Activated T-cell treated with anti-CD3 and anti-CD28 coated beads, Interleukin-2, amount 50 U/mL, for 24 hours (primary cell): ENCODE results near the gene COPS3.

Experiments used
- DNase-seq: peaks from one replicate; pipeline ENCODE4 v3.0.0-alpha.2; 2020
- H3K27ac Mint-ChIP-seq: 2 replicates; pipeline ENCODE4 v1.8.0; 2020; ENCODE audit warnings: mild to moderate bottlenecking, mixed read lengths
- H3K27me3 Mint-ChIP-seq: 2 replicates; pipeline ENCODE4 v1.8.0; 2020; ENCODE audit warnings: mixed read lengths
- H3K36me3 Mint-ChIP-seq: 2 replicates; pipeline ENCODE4 v1.8.0; 2020; ENCODE audit warnings: low read depth, mixed read lengths
- H3K4me1 Mint-ChIP-seq: 2 replicates; pipeline ENCODE4 v1.8.0; 2020; ENCODE audit warnings: low read depth, mixed read lengths
- H3K4me3 Mint-ChIP-seq: 2 replicates; pipeline ENCODE4 v1.8.0; 2020; ENCODE audit warnings: mild to moderate bottlenecking, moderate library complexity, mixed read lengths
- H3K9me3 Mint-ChIP-seq: 2 replicates; pipeline ENCODE4 v1.8.0; 2020; ENCODE audit warnings: mixed read lengths

The COPS3 gene

DNA sequence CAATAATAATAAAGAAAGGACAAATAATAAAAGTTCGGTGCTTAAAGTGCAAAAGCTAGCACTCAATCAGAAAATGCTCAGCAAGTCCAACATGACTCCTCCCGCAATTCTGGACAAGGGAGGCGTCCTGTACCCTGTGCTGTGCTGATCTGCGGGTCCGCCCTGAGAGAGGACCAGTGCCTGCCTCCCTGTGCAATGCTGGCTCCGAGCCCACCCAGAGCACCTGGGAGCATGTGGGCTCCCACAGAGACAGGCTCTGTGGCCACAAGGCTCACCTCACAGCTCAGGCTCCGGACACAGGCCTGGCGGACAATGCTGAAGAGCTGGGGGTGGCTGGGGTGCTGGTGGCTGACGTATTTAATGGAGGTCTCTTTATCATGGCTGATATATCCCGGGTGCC is 55.1 kb downstream of the COPS3 start:
- H3K4me1 Mint-ChIP-seq: no peaks in the 10 kb centered on the region
- DNase-seq: no peak
- H3K36me3 Mint-ChIP-seq: peaks cover 97% of the 10 kb centered on the region
- H3K4me3 Mint-ChIP-seq: no peak overlapping the region
- H3K9me3 Mint-ChIP-seq: no peaks in the 10 kb centered on the region
- H3K27me3 Mint-ChIP-seq: no peaks in the 10 kb centered on the region
- H3K27ac Mint-ChIP-seq: no peak overlapping the region

DNA sequence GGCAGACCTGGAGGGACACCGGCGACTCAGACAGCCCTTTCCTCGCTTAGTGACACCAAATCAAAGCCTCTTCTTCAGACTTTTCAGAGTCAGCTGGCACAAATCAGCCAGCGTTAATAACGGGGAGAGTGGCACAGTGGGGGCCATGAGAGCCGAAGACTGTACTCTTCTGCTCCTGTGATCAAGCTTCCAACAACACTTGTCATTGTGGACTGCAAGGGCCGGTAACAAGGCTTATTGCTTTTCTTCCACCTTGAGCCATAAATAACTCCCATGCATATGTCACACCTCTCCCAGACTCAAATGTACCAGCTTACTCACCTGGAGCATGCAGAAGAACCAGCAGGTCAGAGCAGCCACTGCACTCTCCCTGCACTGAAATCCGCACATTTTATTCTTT is 56.9 kb downstream of the COPS3 start:
- no peak overlapping the region for H3K27ac Mint-ChIP-seq
- H3K9me3 Mint-ChIP-seq: no peaks in the 10 kb centered on the region
- H3K36me3 Mint-ChIP-seq: peaks cover 93% of the 10 kb centered on the region
- H3K4me1 Mint-ChIP-seq: no peaks in the 10 kb centered on the region
- no peaks in the 10 kb centered on the region for H3K27me3 Mint-ChIP-seq
- no peak for DNase-seq
- H3K4me3 Mint-ChIP-seq: no peak overlapping the region

GRCh38 chr17:17223736-17224135 is 57.3 kb downstream of the COPS3 start:
- H3K4me3 Mint-ChIP-seq: no peak overlapping the region
- H3K36me3 Mint-ChIP-seq: peaks cover 93% of the 10 kb centered on the region
- no peaks in the 10 kb centered on the region for H3K9me3 Mint-ChIP-seq
- H3K27me3 Mint-ChIP-seq: no peaks in the 10 kb centered on the region
- no peak overlapping the region for H3K27ac Mint-ChIP-seq
- no peak for DNase-seq
- H3K4me1 Mint-ChIP-seq: no peaks in the 10 kb centered on the region

- Mint-ChIP-seq H3K9me3 (no peaks in the 10 kb centered on the region), H3K27ac (peak overlapping the region; percentile 26), H3K4me1 (no peaks in the 10 kb centered on the region), H3K36me3 (peaks cover 91% of the 10 kb centered on the region), H3K4me3 (no peak overlapping the region), H3K27me3 (no peaks in the 10 kb centered on the region)
- no peak for DNase-seq
Observed at GRCh38 chr17:17221329-17221728, 59.7 kb downstream of the COPS3 start.

DNA sequence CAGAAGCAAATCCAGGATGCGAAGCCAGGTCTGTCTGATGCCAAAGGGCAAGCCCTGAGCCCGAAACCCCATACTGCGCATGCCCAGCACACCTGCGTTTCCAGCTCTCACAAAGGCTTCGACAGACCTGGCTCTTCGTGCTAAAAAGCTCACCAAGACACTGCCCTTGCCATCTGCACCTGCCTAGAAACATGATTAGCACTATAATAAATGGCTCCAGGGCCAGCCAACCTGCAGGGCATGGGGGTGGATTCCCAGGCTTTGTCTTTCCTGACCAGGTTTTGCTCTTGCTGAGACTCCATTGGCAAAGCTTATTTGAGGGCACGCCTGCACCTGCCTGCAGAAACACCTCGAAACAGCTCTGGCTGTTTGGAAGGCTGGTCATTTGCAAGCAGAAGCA is 60.5 kb downstream of the COPS3 start:
- H3K27ac Mint-ChIP-seq: no peak overlapping the region

GRCh38 chr17:17217995-17218394 is 63.1 kb downstream of the COPS3 start:
- Mint-ChIP-seq H3K4me3 (no peak overlapping the region), H3K36me3 (peaks cover 86% of the 10 kb centered on the region), H3K27me3 (no peaks in the 10 kb centered on the region), H3K4me1 (no peaks in the 10 kb centered on the region), H3K9me3 (no peaks in the 10 kb centered on the region), H3K27ac (peak overlapping the region; percentile 28)
- no peak for DNase-seq

More for the DNA sequence above, 60.5 kb downstream of the COPS3 start:
- Mint-ChIP-seq H3K4me3 (no peak overlapping the region), H3K36me3 (peaks cover 92% of the 10 kb centered on the region), H3K9me3 (no peaks in the 10 kb centered on the region), H3K4me1 (no peaks in the 10 kb centered on the region), H3K27me3 (no peaks in the 10 kb centered on the region)
- DNase-seq: no peak

- DNase-seq: no peak
- Mint-ChIP-seq H3K27me3 (no peaks in the 10 kb centered on the region), H3K9me3 (no peaks in the 10 kb centered on the region), H3K27ac (peak overlapping the region; percentile 45), H3K36me3 (peaks cover 82% of the 10 kb centered on the region), H3K4me3 (no peak overlapping the region), H3K4me1 (no peaks in the 10 kb centered on the region)
Observed at GRCh38 chr17:17216776-17217175, 64.3 kb downstream of the COPS3 start.

GRCh38 chr17:17216236-17216635 is 64.8 kb downstream of the COPS3 start:
- no peaks in the 10 kb centered on the region for H3K9me3 Mint-ChIP-seq
- H3K36me3 Mint-ChIP-seq: peaks cover 77% of the 10 kb centered on the region
- no peak overlapping the region for H3K4me3 Mint-ChIP-seq
- no peak for DNase-seq
- H3K4me1 Mint-ChIP-seq: no peaks in the 10 kb centered on the region
- no peaks in the 10 kb centered on the region for H3K27me3 Mint-ChIP-seq
- H3K27ac Mint-ChIP-seq: no peak overlapping the region

DNA sequence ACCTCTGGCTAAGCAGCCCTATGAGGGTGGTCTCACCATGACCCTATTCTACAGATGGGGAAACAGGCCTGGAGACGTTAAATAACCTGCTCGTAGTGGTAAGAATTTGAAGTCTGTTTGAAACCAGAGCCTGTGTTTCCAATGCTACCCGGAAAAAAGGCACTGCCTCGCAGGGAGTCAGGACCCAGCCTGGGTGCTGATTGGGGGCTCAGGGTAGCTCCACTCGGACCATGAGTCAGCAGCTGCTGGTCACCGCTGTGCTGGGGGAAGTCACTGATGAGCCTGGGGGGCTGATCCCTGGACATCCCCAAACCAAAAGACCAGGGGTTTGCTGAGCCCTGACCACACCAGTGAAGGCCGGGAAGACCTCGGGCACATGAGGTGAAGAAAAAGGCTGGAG is 65.5 kb downstream of the COPS3 start:
- no peak for DNase-seq
- no peak overlapping the region for H3K4me3 Mint-ChIP-seq
- H3K36me3 Mint-ChIP-seq: peaks cover 70% of the 10 kb centered on the region
- H3K27me3 Mint-ChIP-seq: no peaks in the 10 kb centered on the region
- peak overlapping the region; percentile 66 for H3K27ac Mint-ChIP-seq
- no peaks in the 10 kb centered on the region for H3K9me3 Mint-ChIP-seq
- no peaks in the 10 kb centered on the region for H3K4me1 Mint-ChIP-seq

- H3K9me3 Mint-ChIP-seq: no peaks in the 10 kb centered on the region
- no peak overlapping the region for H3K4me3 Mint-ChIP-seq
- no peaks in the 10 kb centered on the region for H3K4me1 Mint-ChIP-seq
- no peak overlapping the region for H3K27ac Mint-ChIP-seq
- H3K36me3 Mint-ChIP-seq: peaks cover 63% of the 10 kb centered on the region
- H3K27me3 Mint-ChIP-seq: no peaks in the 10 kb centered on the region
- no peak for DNase-seq
Observed at GRCh38 chr17:17214646-17215436, 66.2 kb downstream of the COPS3 start.

DNA sequence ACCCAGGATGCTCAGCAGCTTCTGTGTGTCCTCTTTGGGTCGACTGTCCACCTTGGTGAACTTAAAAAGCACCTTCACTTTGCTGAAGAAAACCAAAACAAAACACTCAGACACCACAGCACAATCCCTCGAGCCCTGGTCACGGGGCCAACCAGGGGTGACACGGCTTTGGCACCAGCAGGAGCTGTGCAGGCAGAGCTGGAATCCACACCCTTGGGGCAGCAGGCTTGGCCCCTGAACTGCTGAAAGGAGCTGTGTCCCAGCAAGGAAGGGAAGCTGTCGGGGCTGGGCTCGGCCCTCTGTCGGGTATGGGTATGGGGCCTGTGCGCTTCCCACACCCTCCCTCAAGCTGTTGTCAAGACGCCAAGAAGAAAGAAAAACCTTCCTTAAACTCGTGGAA is 67.3 kb downstream of the COPS3 start:
- H3K36me3 Mint-ChIP-seq: peaks cover 57% of the 10 kb centered on the region

GRCh38 chr17:17207998-17208397 is 73.0 kb downstream of the COPS3 start:
- H3K9me3 Mint-ChIP-seq: no peaks in the 10 kb centered on the region
- H3K4me1 Mint-ChIP-seq: peaks cover 24% of the 10 kb centered on the region
- no peak overlapping the region for H3K27ac Mint-ChIP-seq
- no peak for DNase-seq
- no peak overlapping the region for H3K4me3 Mint-ChIP-seq
- H3K36me3 Mint-ChIP-seq: peaks cover 36% of the 10 kb centered on the region
- no peaks in the 10 kb centered on the region for H3K27me3 Mint-ChIP-seq

More for the DNA sequence above, 67.3 kb downstream of the COPS3 start:
- H3K27ac Mint-ChIP-seq: no peak overlapping the region
- no peak for DNase-seq
- no peaks in the 10 kb centered on the region for H3K9me3 Mint-ChIP-seq
- H3K27me3 Mint-ChIP-seq: no peaks in the 10 kb centered on the region
- H3K4me1 Mint-ChIP-seq: no peaks in the 10 kb centered on the region
- H3K4me3 Mint-ChIP-seq: no peak overlapping the region

DNA sequence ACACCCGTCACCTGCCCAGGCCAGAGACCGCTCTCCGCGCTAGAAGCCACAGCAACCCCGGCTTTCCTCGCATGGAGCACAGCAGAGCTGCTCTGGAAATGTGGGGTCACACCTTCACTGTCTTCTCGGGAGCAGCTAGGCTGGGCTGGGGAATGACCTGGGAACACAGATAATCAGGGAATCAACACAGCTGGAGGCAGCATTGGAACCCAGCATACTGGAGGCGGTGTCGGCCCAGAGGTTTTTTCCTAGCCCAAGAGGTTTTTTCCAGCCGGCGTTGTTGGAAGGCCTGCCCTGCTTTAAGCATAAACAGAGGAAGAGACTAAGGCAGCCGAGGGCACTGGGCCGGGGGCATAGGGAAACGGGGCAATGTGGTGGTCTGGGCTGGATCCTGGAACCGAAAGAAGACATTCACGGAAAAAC is 74.1 kb downstream of the COPS3 start:
- peaks cover 39% of the 10 kb centered on the region for H3K36me3 Mint-ChIP-seq
- no peaks in the 10 kb centered on the region for H3K9me3 Mint-ChIP-seq
- H3K27ac Mint-ChIP-seq: peak overlapping the region; percentile 86
- peak overlapping the region; percentile 58 for H3K4me3 Mint-ChIP-seq
- H3K4me1 Mint-ChIP-seq: peaks cover 32% of the 10 kb centered on the region
- no peak for DNase-seq
- H3K27me3 Mint-ChIP-seq: no peaks in the 10 kb centered on the region

GRCh38 chr17:17206124-17206912 is 74.7 kb downstream of the COPS3 start, which contains the start of gene PLD6:
PLD6 (minus strand) TSS chr17:17206333; CDS start chr17:17206286, 47 bp downstream.
- Mint-ChIP-seq H3K27me3 (no peaks in the 10 kb centered on the region), H3K9me3 (no peaks in the 10 kb centered on the region), H3K36me3 (peaks cover 43% of the 10 kb centered on the region), H3K4me1 (peaks cover 34% of the 10 kb centered on the region), H3K4me3 (peak within 1 kb of the TSS; percentile 91), H3K27ac (peak within 1 kb of the TSS; percentile 98)
- peak; percentile 97 for DNase-seq
